GM18499 (cell line): ENCODE measurements around the gene PAQR4.
A peak's percentile ranks its signal among the peaks of the same experiment; 100 is the strongest.

Experiments
- ATAC-seq: cut with Tn5 transposase; IDR thresholded peaks from one replicate; pipeline ENCODE4 v1.9.1; 2021; ENCODE audit warnings: moderate number of reproducible peaks; ENCODE audit not compliant: insufficient read depth, unreplicated experiment

The PAQR4 gene

GRCh38 chr16:3000540-3000939 is 31.4 kb downstream of the PAQR4 start:
- no peak for ATAC-seq

DNA sequence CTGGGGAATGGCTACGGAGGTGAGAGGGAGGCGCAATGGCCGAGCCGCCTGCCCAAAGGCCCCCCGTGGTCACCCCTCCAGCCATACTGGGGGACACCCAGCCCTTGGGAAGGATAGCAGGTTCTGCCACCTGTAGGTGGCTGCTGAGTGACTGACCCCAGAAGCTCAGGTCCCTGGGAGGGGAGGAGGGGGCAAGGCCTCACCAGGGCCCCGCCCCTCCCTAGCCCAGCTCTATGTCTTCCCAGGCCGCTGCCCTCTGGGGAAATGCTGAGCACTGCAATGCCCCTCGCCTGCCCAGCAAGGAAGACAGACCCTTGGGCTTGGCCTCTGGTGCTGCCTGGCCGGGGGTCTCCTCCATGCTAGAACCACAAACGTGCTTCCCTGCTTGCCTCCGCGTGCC is 32.2 kb downstream of the PAQR4 start:
- ATAC-seq, result no peak

- peak; percentile 85 for ATAC-seq
Observed at GRCh38 chr16:3003582-3004270, 34.6 kb downstream of the PAQR4 start.

- no peak for ATAC-seq
Observed at GRCh38 chr16:3004319-3004718, 35.2 kb downstream of the PAQR4 start.

DNA sequence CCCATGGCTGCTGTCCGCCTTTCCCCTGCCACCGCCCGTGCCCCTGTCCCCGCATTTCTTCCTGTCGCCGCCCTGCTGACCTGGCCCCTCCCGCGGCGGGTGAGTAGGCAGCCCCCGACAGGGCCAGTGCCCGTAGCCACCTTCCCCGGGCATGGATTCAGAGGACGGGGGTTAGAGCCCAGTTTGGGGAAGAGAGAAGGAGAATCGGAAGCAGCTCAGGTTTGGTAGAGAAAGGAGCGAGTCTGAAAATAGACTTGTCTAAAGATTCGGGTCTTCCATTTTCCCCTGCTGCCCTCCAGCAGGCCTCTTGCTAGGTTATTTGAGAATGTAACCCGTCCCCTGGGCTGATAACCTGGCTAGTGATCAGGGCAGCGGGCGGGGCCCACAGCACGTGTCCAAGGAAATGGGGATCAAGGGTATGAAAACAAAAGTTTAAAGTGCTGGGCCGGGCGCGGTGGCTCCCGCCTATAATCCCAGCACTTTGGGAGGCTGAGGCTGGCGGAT is 35.7 kb downstream of the PAQR4 start:
- ATAC-seq, result no peak

DNA sequence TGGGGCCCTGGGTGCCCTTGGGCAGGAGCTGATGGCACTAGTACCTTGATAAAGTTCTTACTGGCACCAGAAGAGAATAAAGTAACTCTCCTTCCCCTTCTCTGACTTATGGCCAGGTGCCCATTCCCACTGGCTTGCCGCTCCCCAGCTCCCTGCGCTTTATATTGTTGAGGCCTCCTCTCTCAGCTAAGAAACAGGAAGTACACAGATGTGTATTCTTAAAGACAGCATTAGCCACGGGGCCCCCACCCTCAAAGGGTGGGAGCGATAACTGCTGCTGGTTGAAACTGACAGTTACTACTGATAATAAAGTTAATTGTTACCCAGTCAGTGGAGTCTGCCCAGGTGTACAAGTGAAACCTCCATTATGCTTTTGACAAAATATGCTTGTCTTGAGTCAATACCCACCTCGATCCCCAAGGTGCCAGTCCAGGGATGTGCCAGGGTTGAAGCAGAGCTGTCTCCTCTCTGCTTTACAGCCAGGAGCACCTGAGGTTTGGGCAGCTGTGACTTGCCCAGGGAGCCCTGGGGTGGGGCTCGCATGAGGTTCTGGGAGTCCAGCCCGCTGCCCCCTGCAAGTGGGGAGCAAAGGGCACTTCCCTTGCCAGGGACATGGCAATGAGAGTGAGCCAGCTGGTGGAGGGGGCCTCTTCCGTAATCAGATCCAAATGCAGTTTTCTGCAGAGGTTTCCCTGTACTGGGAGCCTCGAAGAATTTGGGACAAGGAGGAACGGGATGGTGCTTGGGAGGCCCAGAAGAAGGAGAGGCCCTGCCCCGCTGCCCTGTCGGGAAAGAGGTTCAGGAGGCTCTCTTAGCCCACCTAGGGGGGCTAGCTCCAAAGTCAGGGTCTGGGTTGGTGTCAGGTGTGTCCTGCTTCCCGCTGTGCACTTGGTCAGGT is 38.2 kb downstream of the PAQR4 start:
- no peak for ATAC-seq

- ATAC-seq, result no peak
Observed at GRCh38 chr16:3007957-3008689, 39.0 kb downstream of the PAQR4 start.

GRCh38 chr16:3008690-3009037 is 39.5 kb downstream of the PAQR4 start:
- no peak for ATAC-seq

- ATAC-seq, result no peak
Observed at GRCh38 chr16:3009568-3010390, 40.6 kb downstream of the PAQR4 start.

GRCh38 chr16:3010510-3010909 is 41.4 kb downstream of the PAQR4 start:
- ATAC-seq, result no peak

- ATAC-seq, result no peak
Observed at GRCh38 chr16:3012246-3012645, 43.1 kb downstream of the PAQR4 start.

DNA sequence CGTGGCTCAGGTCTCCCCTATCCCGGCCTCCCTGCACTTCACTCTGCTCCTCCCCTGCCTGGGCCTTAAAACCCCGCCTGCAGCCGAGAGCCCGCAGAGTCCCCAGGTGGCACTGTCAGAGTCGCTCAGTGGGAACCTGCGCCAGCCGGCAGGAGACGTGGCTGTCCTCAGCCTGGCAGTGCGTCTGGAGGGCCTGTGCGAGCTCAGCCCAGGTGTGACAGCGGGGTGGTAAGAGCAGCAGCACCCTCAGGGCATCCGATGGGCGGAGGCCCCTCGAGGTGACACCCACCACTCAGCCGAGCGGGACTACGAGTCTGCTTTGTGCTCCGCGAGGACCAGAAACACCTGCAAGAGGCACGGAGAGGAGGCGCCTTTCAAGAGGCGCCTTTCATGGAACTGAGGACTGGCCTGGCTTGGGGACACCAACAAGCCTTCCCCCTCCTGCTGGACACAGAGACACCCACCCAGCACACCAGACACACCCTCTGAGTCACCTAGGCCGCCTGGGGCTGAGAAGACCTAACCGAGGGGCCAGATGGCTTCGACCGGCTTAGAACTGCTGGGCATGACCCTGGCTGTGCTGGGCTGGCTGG is 43.8 kb downstream of the PAQR4 start, which contains the start of gene CLDN9:
TSS of gene CLDN9 (plus strand) at position 96 of the 593 bp plus-strand sequence. CDS start at position 536, 440 bp downstream.
- no peak for ATAC-seq

DNA sequence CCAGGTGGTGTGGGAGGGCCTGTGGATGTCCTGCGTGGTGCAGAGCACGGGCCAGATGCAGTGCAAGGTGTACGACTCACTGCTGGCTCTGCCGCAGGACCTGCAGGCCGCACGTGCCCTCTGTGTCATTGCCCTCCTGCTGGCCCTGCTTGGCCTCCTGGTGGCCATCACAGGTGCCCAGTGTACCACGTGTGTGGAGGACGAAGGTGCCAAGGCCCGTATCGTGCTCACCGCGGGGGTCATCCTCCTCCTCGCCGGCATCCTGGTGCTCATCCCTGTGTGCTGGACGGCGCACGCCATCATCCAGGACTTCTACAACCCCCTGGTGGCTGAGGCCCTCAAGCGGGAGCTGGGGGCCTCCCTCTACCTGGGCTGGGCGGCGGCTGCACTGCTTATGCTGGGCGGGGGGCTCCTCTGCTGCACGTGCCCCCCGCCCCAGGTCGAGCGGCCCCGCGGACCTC is 44.4 kb downstream of the PAQR4 start:
- ATAC-seq, result no peak

DNA sequence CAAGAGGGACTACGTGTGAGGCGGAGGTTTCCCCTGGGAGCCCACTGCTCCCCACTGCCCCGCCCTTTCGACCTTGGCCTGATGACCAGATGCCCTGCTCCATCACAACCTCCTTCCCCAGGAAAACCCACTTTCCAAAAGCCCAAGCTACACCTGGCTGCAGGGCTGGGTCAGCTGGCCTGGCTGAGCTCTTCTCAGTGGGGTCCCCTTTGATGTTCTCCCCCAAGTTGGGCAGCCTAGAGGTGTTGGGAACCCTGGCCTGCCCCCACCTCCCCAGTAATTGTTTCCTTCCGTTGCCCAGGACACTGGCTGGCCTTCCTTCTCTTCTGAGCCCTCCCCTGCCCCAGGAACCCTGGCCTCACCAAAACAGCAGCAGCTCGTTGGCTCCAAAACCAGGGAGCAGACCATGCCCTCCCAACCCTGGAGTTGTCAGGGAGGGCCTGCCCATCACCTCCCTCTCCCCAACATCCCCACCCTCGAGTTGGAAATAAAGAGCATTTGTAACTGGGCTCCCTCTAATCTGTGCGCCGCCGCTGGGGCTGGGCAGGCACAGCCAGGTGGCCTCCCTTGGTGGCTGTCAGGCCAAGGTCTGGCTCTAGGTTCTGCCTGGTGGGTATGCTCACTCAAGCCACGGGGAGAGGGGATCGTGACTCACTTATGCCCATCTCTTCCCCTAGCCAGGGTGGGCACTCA is 45.0 kb downstream of the PAQR4 start:
- no peak for ATAC-seq

DNA sequence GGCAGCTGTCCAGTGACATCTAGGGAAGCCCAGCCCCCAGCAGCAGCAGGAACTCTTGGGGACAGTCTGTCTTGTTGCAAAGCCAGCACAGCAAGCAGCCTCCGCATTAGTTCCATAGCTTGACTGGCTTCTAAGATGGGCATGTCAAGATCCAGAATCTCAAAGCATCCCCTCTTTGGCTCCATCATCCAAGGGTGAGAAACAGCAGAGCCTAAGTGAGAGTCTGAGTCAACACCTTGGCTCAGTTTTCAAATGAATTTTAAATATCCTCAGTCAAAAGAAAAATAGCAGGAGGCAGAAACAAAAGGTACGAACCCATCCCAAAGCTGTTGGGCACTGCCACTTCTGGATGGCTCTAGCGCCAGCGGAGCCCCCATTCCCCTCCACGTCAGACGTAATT is 45.8 kb downstream of the PAQR4 start:
- ATAC-seq, result no peak

DNA sequence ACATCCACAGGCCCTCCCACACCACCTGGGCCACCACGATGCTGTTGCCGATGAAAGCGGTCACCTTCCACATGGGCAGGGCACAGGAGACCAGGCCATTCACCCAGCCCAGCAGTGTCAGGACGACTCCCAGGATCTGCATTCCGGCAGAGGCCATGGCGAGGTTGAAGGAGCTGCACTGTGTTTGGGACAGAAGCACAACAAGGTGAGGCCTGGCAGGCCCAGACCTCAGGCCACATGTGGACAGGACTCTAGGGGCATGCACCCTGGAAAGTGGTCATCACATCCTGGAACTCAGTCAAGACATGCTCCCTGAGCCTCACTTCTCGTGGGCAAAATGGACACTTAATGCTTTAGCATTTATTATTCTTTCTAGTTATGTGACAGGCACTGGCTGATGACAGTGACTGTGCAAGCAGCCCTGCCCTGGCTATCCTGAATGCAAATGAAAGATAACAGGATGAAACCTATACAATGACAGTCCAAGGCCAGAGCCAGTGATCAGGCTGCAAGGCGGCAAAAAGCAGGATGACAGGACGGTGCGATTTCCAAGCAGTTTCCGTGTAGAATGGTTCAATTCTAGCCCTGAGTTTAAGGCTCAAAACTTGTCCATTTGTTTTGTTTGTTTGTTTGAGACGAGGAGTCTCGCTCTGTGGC is 46.8 kb downstream of the PAQR4 start:
- no peak for ATAC-seq

- ATAC-seq, result no peak
Observed at GRCh38 chr16:3017344-3017743, 48.2 kb downstream of the PAQR4 start.

DNA sequence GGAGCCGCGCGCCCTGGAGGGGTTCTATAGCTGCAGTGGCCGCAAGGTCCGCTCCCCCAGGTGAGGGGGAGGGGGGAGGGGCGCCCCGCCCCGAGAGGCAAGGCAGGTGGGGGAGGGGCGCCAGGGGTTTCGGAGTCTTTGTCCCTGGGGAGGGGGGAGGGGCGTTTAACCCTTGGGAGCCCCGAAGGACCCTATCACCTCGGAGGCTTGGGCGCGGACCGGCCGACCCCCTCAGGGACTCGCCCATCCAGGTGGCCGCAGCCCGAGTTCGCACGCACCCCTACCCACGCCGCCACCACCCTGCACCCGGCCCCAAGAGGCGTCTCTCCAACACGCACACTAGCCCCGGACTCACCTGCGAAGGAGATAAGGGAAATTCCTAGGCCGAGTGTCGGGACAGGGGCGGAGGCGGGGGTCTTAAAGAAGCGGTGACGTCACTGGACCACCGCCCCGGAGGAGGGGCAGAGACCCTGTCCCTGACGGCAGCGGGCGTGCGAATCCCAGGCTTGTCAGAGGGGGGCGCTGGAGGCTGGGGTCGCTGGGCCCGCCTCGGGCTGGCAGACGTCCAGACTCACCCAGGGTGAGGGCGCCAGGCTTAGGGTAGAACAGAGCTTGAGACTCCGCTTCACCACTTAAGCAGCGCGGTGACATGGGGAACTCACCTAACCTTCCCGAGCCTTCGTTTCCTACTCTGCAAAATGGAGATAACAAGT is 48.8 kb downstream of the PAQR4 start, which contains the start of gene CLDN6:
TSS of gene CLDN6 (minus strand) at position 390 of the 713 bp plus-strand sequence. CDS start 2,162 bp downstream, outside the sequence.
- ATAC-seq, result no peak
